ENCODE data around the gene GSG1L. TPM values are rescaled to one million over a fixed set of nuclear protein-coding genes. Genes with fewer than 3 reads are reported as not detected.

The GSG1L gene
- total RNA-seq, 2 experiments from 2014 or later: not detected

GRCh38 chr16:28108590-28109247, 45.2 kb upstream of the GSG1L start:
- H3K36me3 Mint-ChIP-seq (ENCODE audit: low read depth): peaks cover 60% of the 10 kb centered on the region
- ChIA-PET CTCF (interaction anchor here (1.1 kb wide), 1 partner anchor 38 kb away, joined by 3 read pairs; no protein-coding TSS in a partner anchor), POLR2A (interaction anchor here (0.9 to 1.2 kb wide), 2 partner anchors 10 to 15 kb away, joined by 3 to 4 read pairs; no protein-coding TSS in a partner anchor)

DNA sequence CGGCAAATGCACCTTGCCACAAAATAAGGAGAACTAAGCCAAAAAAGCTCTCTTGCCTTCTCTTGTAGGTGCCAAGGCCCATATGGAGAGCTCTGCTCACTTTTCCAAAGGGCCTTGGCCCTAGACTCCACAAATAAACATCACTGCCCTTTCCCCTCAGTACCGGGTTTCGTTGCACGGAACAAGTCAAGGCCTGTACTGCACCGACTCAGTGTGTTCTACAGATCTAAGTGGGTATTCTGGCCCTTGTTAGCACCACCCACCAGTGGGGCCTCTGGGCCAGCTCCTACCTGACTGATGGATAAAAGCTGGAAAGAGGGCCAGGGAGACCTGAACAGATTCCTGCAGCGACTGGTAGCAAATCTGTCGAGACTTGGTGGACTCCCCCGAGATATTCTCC, 43.7 kb upstream of the GSG1L start:
- no peak overlapping the region for H3K27ac Mint-ChIP-seq
- DNase-seq: no peak

More at GRCh38 chr16:28108590-28109247, 45.2 kb upstream of the GSG1L start:
- DNase-seq: no peak
- Mint-ChIP-seq H3K27me3 (no peaks in the 10 kb centered on the region), H3K4me3 (no peak overlapping the region), H3K4me1 (ENCODE audit: low read depth) (peaks cover 10% of the 10 kb centered on the region), H3K27ac (no peak overlapping the region), H3K9me3 (no peaks in the 10 kb centered on the region)
- intact Hi-C loops (cut with micrococcal nuclease): no loop called here
- TF ChIP-seq, protein P1, sequence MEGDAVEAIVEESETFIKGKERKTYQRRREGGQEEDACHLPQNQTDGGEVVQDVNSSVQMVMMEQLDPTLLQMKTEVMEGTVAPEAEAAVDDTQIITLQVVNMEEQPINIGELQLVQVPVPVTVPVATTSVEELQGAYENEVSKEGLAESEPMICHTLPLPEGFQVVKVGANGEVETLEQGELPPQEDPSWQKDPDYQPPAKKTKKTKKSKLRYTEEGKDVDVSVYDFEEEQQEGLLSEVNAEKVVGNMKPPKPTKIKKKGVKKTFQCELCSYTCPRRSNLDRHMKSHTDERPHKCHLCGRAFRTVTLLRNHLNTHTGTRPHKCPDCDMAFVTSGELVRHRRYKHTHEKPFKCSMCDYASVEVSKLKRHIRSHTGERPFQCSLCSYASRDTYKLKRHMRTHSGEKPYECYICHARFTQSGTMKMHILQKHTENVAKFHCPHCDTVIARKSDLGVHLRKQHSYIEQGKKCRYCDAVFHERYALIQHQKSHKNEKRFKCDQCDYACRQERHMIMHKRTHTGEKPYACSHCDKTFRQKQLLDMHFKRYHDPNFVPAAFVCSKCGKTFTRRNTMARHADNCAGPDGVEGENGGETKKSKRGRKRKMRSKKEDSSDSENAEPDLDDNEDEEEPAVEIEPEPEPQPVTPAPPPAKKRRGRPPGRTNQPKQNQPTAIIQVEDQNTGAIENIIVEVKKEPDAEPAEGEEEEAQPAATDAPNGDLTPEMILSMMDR (IDR thresholded peaks at IDR 0.05): no peak
- no peak for ATAC-seq

DNA sequence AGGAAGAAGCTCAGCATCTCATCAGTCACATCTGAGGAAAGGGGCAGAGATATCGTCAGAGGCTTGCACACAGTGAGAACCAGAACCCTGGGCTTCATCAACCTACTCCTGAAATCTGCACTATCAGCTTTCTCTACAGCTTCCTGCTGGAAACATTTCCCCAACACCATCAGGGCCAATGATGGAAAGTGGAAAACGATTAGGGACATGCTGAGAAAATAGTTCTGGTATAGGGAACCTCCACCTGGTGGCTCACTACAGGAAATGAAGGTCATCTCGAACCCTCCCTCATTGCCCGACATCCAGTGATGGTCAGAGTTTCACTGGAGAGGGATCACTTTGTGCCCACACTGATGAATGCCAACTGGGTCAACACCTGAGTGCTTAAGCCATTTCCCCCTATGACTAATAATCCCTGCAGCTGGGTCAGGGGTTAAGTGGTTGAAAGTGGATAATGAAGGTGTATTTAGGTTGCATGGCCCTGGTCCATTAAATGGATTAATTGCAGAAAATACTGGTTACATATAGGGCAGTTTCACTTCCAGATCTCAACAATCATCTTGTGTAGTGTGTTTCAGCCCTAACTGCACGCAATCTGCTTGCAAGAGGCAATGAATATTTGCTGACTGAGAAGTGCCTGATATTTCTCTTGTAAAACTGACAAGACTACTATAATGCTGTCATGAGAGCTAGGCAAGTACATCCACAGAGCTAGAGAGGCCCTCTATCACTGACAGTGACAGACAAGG, 43.1 kb upstream of the GSG1L start:
- CTCF ChIA-PET: interaction anchor here (1.2 kb wide), 1 partner anchor 111 kb away, joined by 4 read pairs; no protein-coding TSS in a partner anchor

More for the DNA sequence above, 43.7 kb upstream of the GSG1L start:
- CTCF ChIA-PET: interaction anchor here (1.1 to 1.2 kb wide), 2 partner anchors 37 to 110 kb away, joined by 3 to 4 read pairs; no protein-coding TSS in a partner anchor
- Mint-ChIP-seq H3K36me3 (ENCODE audit: low read depth) (peaks cover 64% of the 10 kb centered on the region), H3K27me3 (no peaks in the 10 kb centered on the region), H3K9me3 (no peaks in the 10 kb centered on the region), H3K4me1 (ENCODE audit: low read depth) (peaks cover 4% of the 10 kb centered on the region), H3K4me3 (no peak overlapping the region)
- ATAC-seq: no peak
- intact Hi-C loops (cut with micrococcal nuclease): no loop called here
- TF ChIP-seq, protein P1 (IDR thresholded peaks at IDR 0.05): no peak
- POLR2A ChIA-PET: interaction anchor here (0.6 to 1.2 kb wide), 2 partner anchors 13 to 15 kb away, joined by 3 to 6 read pairs; no protein-coding TSS in a partner anchor

GRCh38 chr16:28105954-28106353, 42.4 kb upstream of the GSG1L start:
- Mint-ChIP-seq H3K9me3 (no peaks in the 10 kb centered on the region), H3K4me1 (ENCODE audit: low read depth) (peaks cover 4% of the 10 kb centered on the region), H3K27me3 (no peaks in the 10 kb centered on the region), H3K27ac (no peak overlapping the region), H3K36me3 (ENCODE audit: low read depth) (peaks cover 66% of the 10 kb centered on the region), H3K4me3 (no peak overlapping the region)
- no peak for DNase-seq
- ATAC-seq: no peak
- POLR2A ChIA-PET: no interaction called here
- TF ChIP-seq, protein P1 (IDR thresholded peaks at IDR 0.05): no peak
- CTCF ChIA-PET: no interaction called here
- intact Hi-C loops (cut with micrococcal nuclease): no loop called here

More for the DNA sequence above, 43.1 kb upstream of the GSG1L start:
- TF ChIP-seq, protein P1 (IDR thresholded peaks at IDR 0.05): no peak
- Mint-ChIP-seq H3K9me3 (no peaks in the 10 kb centered on the region), H3K4me1 (ENCODE audit: low read depth) (peaks cover 4% of the 10 kb centered on the region), H3K36me3 (ENCODE audit: low read depth) (peaks cover 67% of the 10 kb centered on the region), H3K27me3 (no peaks in the 10 kb centered on the region), H3K27ac (no peak overlapping the region), H3K4me3 (no peak overlapping the region)
- DNase-seq: no peak
- intact Hi-C loops (cut with micrococcal nuclease): no loop called here
- no peak for ATAC-seq
- POLR2A ChIA-PET: interaction anchor here (0.6 kb wide), 1 partner anchor 16 kb away, joined by 6 read pairs; no protein-coding TSS in a partner anchor

Measured in activated CD8-positive, alpha-beta T cell treated with anti-CD3 and anti-CD28 coated beads for 36 hours (primary cell).